Glomerular endothelial cell (primary cell): ENCODE results near the gene MTF2. TPM values are rescaled to one million over a fixed set of nuclear protein-coding genes. Genes with fewer than 3 reads are reported as not detected.
"Not testable (repeated sequence)": the region's sequence is repeated elsewhere in the genome, so short reads cannot be mapped to it uniquely, and the experiment has no call there.

Experiments used
- DNase-seq: peaks from one replicate; pipeline ENCODE4 v3.0.0-alpha.2; 2011; ENCODE audit warnings: low read depth, low spot score; ENCODE audit errors: extremely low read depth
- total RNA-seq: library from RNA; depleted of rRNA; stranded (reverse); fragments of >200 nt; gene quantifications from 2 replicates; pipeline ENCODE4 v1.2.3, GENCODE V29; 2015

Gene MTF2
- total RNA-seq, 1 donor from 2014 or later: 19.5 TPM

GRCh38 chr1:93137604-93138292, 58.7 kb downstream of the MTF2 start:
- no peak for DNase-seq

- no peak for DNase-seq
These were observed 61.0 kb downstream of the MTF2 start for GRCh38 chr1:93140106-93140505.

GRCh38 chr1:93142161-93142560, 63.1 kb downstream of the MTF2 start:
- DNase-seq: no peak

- DNase-seq: no peak
These were observed 64.1 kb downstream of the MTF2 start for GRCh38 chr1:93143136-93143535.

- DNase-seq: no peak
These were observed 64.7 kb downstream of the MTF2 start for GRCh38 chr1:93143769-93144168.

GRCh38 chr1:93148001-93148400, 68.9 kb downstream of the MTF2 start:
- no peak for DNase-seq

- DNase-seq: no peak
These were observed 71.6 kb downstream of the MTF2 start for GRCh38 chr1:93150729-93151128.

- DNase-seq: no peak
These were observed 72.4 kb downstream of the MTF2 start for GRCh38 chr1:93151474-93151873.

GRCh38 chr1:93152835-93153234, 73.8 kb downstream of the MTF2 start:
- DNase-seq: no peak

GRCh38 chr1:93154898-93155297, 75.8 kb downstream of the MTF2 start:
- DNase-seq: no peak

- no peak for DNase-seq
These were observed 76.3 kb downstream of the MTF2 start for GRCh38 chr1:93155335-93155734.

GRCh38 chr1:93159337-93159736, 80.3 kb downstream of the MTF2 start:
- no peak for DNase-seq

GRCh38 chr1:93163314-93163713, 84.2 kb downstream of the MTF2 start:
- not testable (repeated sequence) for DNase-seq

- no peak for DNase-seq
These were observed 85.7 kb downstream of the MTF2 start for GRCh38 chr1:93164816-93165215.

- DNase-seq: not testable (repeated sequence)
These were observed 86.8 kb downstream of the MTF2 start for GRCh38 chr1:93165895-93166294.

GRCh38 chr1:93167006-93167405, 87.9 kb downstream of the MTF2 start:
- no peak for DNase-seq

- not testable (repeated sequence) for DNase-seq
These were observed 91.1 kb downstream of the MTF2 start for GRCh38 chr1:93170141-93170678.

- DNase-seq: no peak
These were observed 92.5 kb downstream of the MTF2 start for GRCh38 chr1:93171549-93172034.

- DNase-seq: no peak
These were observed 93.7 kb downstream of the MTF2 start for GRCh38 chr1:93172778-93173177.

GRCh38 chr1:93174638-93175037, 95.6 kb downstream of the MTF2 start:
- DNase-seq: not testable (repeated sequence)

- DNase-seq: no peak
These were observed 98.9 kb downstream of the MTF2 start for GRCh38 chr1:93177991-93178390.

- no peak for DNase-seq
These were observed 99.3 kb downstream of the MTF2 start for GRCh38 chr1:93178418-93178817.
